Ovary (tissue), 1 donor: Measurements from ENCODE around the gene SERINC3.

ENCODE experiments used
- EP300 ChIP-seq: sonication (generic); formaldehyde crosslinking; IDR thresholded peaks from one replicate; pipeline ENCODE4 v1.6.1; 2017; ENCODE audit warnings: antibody characterized with exemption
- POLR2A ChIP-seq: fragments of 450-650 bp; IDR thresholded peaks from one replicate; pipeline ENCODE4 v1.6.1; 2017; ENCODE audit warnings: antibody characterized with exemption, mild to moderate bottlenecking, moderate library complexity

DNA sequence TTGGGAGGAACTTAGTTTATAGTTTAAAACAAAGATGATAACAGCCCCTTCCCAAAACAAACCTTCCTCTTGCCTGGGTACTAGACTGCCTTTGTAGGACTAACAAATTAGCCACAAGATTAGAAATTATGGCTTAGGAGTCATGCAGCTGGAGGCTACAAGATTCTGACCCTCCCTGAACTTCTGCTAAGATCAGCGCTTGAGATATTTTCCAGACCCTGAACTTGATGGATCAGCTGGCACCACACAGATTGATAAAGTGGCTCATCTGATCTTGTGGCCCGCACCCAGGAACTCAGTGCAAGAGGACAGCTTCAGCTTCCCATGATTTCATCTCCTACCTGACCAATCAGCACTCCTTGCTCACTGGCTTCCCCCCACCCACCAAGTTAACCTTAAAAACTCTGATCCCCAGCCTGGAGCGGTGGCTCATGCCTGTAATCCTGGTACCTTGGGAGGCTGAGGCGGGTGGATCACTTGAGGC, 5.9 kb upstream of the SERINC3 start:
- no peak for TF ChIP-seq POLR2A
- TF ChIP-seq EP300: no peak
